Measurements from ENCODE around the gene RBM23.
"Not testable (repeated sequence)": the region's sequence is repeated elsewhere in the genome, so short reads cannot be mapped to it uniquely, and the experiment has no call there.

RBM23 gene

GRCh38 chr14:22864979-22865378 lies 54.0 kb downstream of the RBM23 start:
- DNase-seq (ENCODE audit: low spot score), result no peak

GRCh38 chr14:22861651-22862050 lies 57.3 kb downstream of the RBM23 start:
- no peak for DNase-seq (ENCODE audit: low spot score)

GRCh38 chr14:22860377-22860776 lies 58.6 kb downstream of the RBM23 start:
- not testable (repeated sequence) for DNase-seq (ENCODE audit: low spot score)

GRCh38 chr14:22856428-22856827 lies 62.5 kb downstream of the RBM23 start:
- DNase-seq (ENCODE audit: low spot score), result no peak

GRCh38 chr14:22854963-22855724 lies 63.8 kb downstream of the RBM23 start:
- DNase-seq (ENCODE audit: low spot score), result no peak

- not testable (repeated sequence) for DNase-seq (ENCODE audit: low spot score)
These were observed 64.7 kb downstream of the RBM23 start for GRCh38 chr14:22854296-22854695.

- DNase-seq (ENCODE audit: low spot score), result peak; percentile 84
These were observed 65.8 kb downstream of the RBM23 start for GRCh38 chr14:22852940-22853767.

- DNase-seq (ENCODE audit: low spot score), result no peak
These were observed 66.4 kb downstream of the RBM23 start for GRCh38 chr14:22852599-22852939.

- not testable (repeated sequence) for DNase-seq (ENCODE audit: low spot score)
These were observed 66.8 kb downstream of the RBM23 start for GRCh38 chr14:22852178-22852577.

GRCh38 chr14:22850944-22851764 lies 67.8 kb downstream of the RBM23 start:
- peak; percentile 69 for DNase-seq (ENCODE audit: low spot score)

- DNase-seq (ENCODE audit: low spot score), result no peak
These were observed 69.6 kb downstream of the RBM23 start for GRCh38 chr14:22849212-22849819.

- no peak for DNase-seq (ENCODE audit: low spot score)
These were observed 70.4 kb downstream of the RBM23 start for GRCh38 chr14:22848351-22849164.

GRCh38 chr14:22847661-22848341 lies 71.1 kb downstream of the RBM23 start:
- no peak for DNase-seq (ENCODE audit: low spot score)

GRCh38 chr14:22846811-22847307 lies 72.1 kb downstream of the RBM23 start:
- no peak for DNase-seq (ENCODE audit: low spot score)

- no peak for DNase-seq (ENCODE audit: low spot score)
These were observed 72.9 kb downstream of the RBM23 start for GRCh38 chr14:22845821-22846625.

GRCh38 chr14:22845103-22845394 lies 73.9 kb downstream of the RBM23 start:
- no peak for DNase-seq (ENCODE audit: low spot score)

GRCh38 chr14:22844221-22845102 lies 74.5 kb downstream of the RBM23 start:
- DNase-seq (ENCODE audit: low spot score), result no peak
